ENCODE measurements around the gene LRRC32.

DNA sequence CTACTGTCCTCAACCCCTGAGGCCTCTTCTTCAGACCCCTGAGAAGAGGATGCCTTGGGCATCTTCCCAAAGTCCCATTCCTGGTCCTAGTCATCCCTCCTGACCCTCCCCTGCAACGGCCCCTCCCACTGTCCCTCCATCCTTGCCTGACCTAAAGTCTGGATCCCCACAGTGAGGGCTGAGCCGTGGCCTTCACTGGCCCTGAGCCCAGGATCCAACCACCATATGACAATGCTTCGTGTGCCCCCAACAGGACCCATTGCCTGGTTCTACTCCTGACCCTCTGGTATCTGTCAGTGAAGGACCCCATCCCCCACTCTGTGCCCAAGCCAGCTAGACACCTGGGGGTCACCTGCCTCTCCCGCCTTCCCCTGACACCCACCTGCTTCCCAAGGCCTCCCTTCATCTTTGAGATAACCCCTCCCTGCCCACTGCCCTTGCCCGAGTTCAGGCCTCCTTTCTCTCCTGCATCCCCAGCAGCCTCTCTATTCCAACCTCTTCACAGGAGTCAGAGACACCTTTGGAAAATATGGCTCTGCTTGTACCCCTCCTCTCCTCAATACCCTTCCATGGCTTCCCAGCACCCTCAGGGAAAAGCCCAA is 48.0 kb downstream of the LRRC32 start:
- TF ChIP-seq, protein P1, sequence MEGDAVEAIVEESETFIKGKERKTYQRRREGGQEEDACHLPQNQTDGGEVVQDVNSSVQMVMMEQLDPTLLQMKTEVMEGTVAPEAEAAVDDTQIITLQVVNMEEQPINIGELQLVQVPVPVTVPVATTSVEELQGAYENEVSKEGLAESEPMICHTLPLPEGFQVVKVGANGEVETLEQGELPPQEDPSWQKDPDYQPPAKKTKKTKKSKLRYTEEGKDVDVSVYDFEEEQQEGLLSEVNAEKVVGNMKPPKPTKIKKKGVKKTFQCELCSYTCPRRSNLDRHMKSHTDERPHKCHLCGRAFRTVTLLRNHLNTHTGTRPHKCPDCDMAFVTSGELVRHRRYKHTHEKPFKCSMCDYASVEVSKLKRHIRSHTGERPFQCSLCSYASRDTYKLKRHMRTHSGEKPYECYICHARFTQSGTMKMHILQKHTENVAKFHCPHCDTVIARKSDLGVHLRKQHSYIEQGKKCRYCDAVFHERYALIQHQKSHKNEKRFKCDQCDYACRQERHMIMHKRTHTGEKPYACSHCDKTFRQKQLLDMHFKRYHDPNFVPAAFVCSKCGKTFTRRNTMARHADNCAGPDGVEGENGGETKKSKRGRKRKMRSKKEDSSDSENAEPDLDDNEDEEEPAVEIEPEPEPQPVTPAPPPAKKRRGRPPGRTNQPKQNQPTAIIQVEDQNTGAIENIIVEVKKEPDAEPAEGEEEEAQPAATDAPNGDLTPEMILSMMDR (IDR thresholded peaks at IDR 0.05), result no peak
- TF ChIP-seq POLR2AphosphoS5 (IDR thresholded peaks at IDR 0.05; ENCODE audit: low read depth, low read length), result no peak
- TF ChIP-seq, protein P2, sequence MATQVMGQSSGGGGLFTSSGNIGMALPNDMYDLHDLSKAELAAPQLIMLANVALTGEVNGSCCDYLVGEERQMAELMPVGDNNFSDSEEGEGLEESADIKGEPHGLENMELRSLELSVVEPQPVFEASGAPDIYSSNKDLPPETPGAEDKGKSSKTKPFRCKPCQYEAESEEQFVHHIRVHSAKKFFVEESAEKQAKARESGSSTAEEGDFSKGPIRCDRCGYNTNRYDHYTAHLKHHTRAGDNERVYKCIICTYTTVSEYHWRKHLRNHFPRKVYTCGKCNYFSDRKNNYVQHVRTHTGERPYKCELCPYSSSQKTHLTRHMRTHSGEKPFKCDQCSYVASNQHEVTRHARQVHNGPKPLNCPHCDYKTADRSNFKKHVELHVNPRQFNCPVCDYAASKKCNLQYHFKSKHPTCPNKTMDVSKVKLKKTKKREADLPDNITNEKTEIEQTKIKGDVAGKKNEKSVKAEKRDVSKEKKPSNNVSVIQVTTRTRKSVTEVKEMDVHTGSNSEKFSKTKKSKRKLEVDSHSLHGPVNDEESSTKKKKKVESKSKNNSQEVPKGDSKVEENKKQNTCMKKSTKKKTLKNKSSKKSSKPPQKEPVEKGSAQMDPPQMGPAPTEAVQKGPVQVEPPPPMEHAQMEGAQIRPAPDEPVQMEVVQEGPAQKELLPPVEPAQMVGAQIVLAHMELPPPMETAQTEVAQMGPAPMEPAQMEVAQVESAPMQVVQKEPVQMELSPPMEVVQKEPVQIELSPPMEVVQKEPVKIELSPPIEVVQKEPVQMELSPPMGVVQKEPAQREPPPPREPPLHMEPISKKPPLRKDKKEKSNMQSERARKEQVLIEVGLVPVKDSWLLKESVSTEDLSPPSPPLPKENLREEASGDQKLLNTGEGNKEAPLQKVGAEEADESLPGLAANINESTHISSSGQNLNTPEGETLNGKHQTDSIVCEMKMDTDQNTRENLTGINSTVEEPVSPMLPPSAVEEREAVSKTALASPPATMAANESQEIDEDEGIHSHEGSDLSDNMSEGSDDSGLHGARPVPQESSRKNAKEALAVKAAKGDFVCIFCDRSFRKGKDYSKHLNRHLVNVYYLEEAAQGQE (IDR thresholded peaks at IDR 0.05; ENCODE audit: insufficient read depth in 1 of 2, low read depth in 2 of 2, low read length in 1 of 2), result no peak

Measured in Panc1 (cell line).